GM19239 (cell line): ENCODE data around the gene ASB9.

ENCODE experiments used
- DNase-seq: peaks from one replicate; pipeline ENCODE4 v3.0.0; 2011; ENCODE audit warnings: low spot score; ENCODE audit not compliant: insufficient read length
- FAIRE-seq: peaks from 2 replicates; lab custom pipeline; 2011; peaks lifted over from hg19 to GRCh38; lab: Jason Lieb, UNC

ASB9 gene

GRCh38 chrX:15194146-15194545, 75.7 kb downstream of the ASB9 start:
- no peak for DNase-seq
- FAIRE-seq, result no peak
